AG09319 (cell line): ENCODE measurements around the gene PHKB.

Experiments used
- DNase-seq: peaks from one replicate; pipeline ENCODE4 v3.0.0-alpha.2; 2010; ENCODE audit warnings: low read depth; ENCODE audit errors: extremely low read depth
- CTCF ChIP-seq: IDR thresholded peaks from 2 replicates; pipeline ENCODE4 v1.5.1; 2011; ENCODE audit warnings: low read depth, mild to moderate bottlenecking, inconsistent platforms, low read length, moderate library complexity

The PHKB gene

DNA sequence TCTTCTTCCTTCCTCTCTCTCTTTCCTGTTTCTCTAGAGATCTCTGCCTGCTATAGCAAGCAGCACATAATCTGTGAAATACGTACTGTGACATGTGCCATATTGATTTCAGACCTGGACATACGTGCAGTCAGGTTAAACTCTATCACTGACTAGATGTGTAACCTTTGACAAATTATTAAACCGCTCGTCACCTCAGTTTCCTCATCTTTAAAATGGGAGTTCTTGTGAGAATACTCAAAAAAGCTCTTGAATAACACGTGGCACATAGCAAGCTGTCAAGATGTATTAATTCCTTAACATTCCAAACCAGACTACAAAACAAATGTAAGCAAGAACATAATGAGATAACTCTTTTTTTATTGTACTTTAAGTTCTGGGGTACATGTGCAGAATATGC is 170.0 kb downstream of the PHKB start:
- TF ChIP-seq CTCF: no peak
- DNase-seq: no peak

DNA sequence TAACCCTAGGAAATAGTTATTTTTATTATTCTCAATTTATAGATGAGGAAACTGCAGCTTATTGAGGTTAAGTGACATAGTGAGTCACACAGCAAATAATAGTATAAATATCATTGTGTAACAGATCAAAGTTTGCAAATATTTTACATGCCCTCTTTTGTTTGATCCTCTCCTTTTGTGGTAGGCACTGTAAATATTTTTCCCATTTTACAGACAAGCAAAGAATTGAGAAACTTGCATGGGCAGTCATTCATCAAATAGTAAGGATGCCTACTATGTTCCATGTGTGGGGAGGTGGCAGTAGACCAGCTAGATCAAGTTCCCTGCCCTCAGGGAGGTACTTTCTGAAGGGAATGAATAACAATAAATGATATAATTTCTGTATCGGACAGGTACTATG is 173.0 kb downstream of the PHKB start:
- TF ChIP-seq CTCF: no peak
- DNase-seq: no peak

DNA sequence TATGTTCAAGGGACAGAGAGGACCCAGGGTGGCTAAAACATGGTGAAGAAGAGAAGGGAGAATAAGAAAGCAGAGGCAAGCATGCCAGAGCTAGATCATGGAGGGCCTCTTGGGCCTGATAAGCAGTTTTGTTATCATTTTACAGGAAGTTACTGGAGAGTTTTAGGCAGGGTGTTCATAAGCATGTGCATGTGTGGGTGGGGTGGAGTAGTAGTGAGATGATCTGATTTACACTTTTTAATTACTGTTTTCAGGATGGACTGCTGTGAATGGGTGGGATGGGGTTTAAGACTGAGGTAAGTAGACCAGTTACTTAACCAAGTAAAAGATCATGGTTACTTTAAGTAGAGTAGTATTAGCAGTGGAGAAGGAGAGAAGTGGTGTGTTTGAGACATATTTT is 173.6 kb downstream of the PHKB start:
- no peak for DNase-seq
- no peak for TF ChIP-seq CTCF

DNA sequence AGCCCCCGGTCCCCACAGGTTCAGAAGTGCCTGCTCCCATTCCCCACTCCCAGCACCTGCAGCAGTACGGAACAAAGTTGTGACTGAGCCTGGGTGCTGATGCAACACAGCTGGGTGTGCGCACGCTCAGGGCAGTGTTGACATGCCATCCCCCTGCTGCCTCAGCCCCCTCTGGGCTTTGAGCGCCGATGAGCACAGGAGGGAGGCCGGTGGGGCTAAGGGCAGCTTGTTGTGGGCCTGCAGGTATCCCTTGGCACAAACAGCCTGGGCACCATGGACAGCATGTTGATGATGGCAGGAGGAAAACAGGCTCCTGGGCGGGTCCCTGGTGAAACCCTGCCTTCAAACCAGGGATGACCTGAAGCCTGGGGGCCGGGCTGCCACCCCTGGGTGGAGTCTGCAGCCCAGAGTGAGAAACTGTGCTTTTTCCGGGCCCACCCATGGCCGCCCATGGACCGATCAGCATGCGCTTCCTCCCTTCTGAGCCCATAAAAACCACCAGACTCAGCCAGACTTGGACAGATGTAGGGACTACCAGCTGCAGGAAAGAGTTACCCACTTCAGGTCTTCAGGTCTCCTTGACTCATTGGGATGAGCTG is 175.5 kb downstream of the PHKB start:
- no peak for TF ChIP-seq CTCF

GRCh38 chr16:47638175-47638574 is 177.0 kb downstream of the PHKB start:
- DNase-seq: no peak
- TF ChIP-seq CTCF: no peak

More for the DNA sequence above, 175.5 kb downstream of the PHKB start:
- no peak for DNase-seq

DNA sequence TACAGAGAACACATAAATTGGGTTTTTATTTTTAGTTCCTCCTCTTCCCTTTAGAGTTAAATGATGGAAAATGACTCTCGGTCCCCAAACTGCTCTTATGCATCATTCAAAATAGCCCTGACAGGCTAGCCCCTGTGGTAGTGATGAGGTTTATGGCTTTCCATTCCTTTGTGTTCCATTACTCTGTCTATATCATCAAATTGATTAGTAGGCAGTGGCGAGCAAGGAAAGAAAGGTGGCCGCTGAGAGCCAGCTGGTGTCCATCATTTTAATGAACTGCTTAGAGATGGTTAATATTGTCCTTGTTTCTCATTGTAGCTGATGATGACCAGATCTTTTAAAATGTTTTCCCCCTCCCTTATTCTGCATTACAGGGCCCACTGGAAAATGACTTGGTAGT is 179.5 kb downstream of the PHKB start:
- no peak for DNase-seq
- no peak for TF ChIP-seq CTCF

- DNase-seq: no peak
- TF ChIP-seq CTCF: no peak
Measured at GRCh38 chr16:47643323-47644000, 182.3 kb downstream of the PHKB start.
